SKM-1 treated with dmso at 0.1 percent for 144 hours (cell line): ENCODE results near the gene EIF6.

ENCODE experiments used
- DNase-seq: peaks from one replicate; lab custom pipeline; 2025; ENCODE audit not compliant: unreplicated experiment; lab: John Stamatoyannopoulos, UW

Gene EIF6

DNA sequence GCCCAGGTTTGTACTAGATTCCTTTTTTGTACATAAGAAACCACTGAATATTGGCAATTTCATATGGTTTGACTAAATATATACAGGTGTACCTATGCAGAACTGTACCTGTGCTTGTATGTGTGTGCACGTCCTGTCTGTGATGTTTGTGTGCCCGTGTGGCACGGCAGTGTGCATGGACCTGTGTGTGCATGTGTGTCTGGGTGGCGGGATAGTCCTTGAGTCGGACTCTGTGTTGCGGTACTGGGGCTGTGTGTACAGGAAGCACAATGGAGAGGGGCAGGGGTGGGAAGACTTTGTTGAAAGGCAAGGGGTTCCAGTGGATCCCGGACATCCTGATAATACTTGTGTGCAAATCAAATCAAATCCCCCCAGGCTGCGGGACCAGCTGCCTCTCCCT lies 11.1 kb upstream of the EIF6 start:
- DNase-seq: no peak

DNA sequence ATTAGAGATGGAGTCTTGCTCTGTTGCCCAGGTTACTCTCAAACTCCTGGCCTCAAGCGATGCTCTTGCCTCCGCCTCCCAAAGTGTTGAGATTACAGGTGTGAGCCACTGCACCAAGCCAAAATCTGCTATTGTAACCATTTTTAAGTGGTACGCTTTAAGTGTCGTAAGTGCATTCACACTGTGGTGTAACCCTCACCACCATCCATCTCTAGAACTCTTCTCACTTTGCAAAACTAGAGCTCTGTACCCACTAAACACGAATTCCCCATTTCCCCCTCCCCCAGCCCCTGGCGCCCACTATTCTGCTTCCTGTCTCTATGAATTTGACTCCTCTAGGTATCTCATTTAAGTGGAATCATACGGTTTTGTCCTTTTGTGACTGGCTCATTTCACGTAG lies 10.5 kb upstream of the EIF6 start:
- no peak for DNase-seq

DNA sequence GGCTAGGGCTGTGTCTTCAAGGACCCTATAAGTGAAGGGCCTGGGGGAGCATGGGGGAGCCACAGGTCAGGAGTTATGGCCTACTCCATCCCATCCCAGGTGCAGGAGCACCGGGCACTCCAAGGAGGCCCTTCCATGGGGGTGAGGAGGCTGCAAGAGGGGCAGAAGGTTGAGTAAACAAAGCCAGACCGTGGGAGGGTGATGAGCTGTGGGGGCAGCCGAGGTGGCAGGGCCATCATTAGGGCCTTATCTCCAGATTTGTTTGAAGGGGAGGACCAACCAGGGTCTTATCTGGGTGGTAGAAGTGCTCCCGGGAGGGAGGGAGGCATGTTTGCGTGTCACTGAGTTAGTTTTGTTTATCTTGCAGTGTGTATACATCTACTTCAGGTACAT lies 9.7 kb upstream of the EIF6 start:
- DNase-seq: no peak

DNA sequence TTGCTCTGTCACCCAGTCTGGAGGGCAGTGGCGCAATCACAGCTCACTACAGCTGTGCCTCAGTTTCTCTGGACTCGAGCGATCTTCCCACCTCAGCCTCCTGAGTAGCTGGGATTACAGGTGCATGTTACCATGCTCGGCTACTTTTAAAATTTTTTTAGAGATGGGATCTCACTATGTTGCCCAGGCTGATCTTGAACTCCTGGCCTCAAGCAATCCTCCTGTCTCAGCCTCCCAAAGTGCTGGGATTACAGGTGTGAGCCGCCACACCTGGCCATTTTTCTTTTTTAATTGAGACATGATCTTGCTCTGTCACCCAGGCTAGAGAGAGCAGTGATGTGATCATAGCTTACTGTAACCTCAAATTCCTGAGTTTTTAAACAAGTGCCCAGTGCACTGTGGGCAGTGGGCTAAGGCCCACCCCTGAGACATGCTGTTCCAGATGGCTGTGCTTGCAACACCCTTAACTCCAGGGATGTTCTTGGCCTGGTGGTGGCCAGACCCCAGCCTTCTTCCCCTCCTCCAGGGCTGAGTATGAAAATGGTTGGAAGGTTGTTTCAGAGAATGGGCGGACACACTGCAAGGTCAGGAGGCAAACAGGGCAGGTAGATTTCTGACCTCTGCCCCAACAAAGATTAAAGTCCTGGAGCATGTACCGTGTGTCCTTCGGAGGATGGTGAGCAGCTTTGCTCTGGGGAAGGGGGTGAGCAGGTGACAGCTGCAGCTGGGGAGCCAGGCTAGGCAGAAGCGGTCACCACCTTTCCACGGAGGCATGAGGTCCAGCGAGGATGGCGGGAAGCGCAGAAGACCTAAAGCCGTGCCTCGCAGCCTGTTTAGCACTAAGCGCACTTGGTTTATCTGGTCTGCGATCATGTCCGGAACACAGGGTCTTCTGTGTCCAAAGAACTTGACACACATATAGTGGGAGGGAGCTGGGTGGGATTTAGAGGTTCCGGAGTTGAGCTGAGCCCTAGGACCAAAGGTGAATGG lies 9.0 kb upstream of the EIF6 start:
- DNase-seq: no peak

DNA sequence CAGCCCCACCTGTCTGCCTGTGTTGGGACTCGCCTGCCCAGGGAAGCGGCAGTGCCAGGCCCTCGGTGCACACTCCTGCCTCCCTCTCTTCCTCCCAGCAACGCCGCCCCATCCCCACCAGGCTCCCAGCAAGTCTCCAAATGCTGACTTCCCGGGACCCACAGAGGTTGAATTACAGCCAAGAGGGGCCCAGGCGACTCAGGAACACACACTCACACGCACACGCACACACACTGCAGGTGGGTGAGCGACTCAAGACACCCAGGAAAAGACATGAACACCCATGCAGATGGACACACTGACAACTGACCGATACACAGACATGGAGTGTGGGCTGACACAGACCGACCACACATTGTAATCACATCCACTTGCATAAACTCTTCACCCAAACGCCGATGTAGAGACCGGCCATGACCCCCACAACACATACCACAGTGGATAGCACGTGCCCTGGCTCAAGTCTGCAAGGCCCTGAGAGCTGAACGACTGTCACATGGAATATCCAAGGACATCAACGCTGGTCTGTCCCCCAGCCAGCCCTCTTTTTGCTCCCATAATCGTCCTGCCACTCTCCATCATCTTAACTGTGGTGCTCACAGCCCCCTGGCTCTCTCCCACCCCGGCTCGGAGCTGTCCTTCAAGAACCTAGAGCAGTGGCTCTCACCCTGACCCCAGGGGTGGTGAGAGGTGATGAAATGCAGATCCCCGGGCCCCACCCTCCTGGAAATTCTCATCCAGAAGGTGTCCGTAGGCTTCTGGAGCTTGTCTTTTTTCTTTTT lies 8.1 kb upstream of the EIF6 start:
- no peak for DNase-seq

DNA sequence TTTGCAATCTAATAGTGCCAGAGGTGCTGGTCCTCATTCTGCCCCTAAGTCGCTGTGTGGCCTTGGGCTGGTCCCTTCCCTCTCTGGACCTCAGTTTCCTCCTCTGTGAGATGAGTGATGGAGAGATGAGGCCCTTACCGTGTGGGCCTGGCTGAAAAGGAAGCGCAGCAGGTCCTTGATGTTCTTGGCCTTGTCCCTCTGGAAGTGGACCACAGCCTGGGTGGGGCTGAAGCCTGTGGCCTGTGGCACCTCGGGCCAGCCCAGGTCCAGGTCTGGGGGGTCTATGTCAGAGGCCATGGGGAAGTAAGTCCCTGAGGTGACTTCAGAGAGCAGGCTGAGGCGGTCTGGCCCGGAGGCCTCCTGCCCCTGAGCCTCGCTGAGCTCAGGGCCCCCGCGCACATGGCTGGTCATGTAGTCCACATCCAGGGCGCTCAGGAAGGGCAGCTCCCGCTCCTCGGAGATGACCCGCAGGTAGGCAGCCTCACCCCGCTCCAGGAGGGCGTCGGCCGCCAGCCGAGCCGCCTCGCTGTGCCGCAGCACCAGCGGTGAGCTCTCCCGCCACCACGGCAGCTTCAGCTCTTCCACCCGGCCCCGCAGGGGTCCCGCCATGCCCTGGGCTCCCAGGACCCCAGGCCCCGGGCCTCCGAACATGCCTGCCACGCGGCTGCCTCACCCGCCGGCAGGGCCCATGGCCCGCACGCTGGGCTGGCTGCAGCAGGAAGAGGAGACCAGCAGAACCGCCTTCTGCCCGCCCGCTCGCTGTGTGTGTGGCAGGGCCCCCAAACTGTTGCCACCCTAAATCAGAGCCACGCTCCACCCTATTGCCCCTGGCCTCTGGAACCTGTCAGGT lies 7.3 kb upstream of the EIF6 start, which contains the start of gene FAM83C:
TSS of gene FAM83C (minus strand) at position 772 of the 850 bp plus-strand sequence. CDS start at position 651, 121 bp downstream.
- DNase-seq: no peak

DNA sequence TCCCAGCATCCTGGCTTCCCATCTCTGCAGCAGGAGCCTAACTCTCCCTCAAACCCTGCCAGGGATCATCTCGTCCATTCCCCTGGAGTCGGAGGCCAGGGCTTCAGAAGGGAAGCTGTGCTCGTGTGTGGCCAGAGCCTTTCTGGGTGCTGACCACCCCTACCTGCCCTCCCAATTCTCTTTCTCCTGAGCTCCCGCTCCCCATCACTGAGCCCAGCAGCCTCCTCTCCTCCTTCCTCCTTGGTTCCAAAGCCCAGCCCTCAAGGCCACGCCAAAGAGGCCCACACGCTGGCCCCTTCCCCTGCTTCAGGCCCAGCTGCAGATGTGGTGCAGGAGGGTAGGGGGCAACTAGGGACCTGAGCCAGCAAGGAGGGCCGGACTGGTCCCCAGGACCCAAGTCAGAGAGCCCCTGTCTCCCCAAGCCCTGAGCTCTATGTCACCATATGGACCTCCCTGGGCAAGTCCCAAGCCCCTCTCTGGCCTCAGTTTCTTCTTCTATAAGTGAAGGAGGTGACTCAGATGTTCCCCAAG lies 6.4 kb upstream of the EIF6 start:
- DNase-seq: no peak

DNA sequence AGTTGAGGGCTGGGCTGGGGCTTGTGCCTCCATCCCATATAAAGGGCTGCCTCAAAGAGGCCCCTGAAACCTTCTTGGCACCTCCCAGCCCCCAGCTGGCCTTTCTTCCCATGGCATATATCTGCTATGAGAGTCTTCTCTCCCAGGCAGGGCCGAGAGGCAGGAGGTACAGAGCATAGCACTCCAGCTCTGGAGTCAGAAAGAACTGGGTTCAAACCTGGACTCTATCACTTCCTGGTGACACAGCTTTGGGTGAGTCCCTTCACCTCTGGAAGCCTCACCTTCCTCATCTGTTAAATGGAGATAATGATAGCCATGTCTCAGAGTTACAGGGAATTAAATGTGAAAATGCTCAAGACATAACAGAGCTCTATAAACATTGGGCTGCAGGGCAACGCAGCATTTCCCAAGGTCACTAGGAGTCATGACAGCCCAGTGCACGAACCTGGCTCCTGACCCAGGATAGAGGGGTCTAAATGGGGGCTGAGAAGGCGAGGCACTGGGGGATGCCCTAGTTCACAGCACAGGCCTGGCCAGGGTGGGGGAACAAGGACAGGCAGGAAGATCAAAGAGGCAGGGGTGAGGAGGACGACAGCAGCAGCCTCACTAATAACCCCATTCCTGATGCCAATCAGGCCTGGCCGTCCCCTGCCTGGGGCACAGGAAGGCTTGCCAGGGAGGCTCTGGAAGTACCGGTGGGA lies 5.8 kb upstream of the EIF6 start:
- no peak for DNase-seq

DNA sequence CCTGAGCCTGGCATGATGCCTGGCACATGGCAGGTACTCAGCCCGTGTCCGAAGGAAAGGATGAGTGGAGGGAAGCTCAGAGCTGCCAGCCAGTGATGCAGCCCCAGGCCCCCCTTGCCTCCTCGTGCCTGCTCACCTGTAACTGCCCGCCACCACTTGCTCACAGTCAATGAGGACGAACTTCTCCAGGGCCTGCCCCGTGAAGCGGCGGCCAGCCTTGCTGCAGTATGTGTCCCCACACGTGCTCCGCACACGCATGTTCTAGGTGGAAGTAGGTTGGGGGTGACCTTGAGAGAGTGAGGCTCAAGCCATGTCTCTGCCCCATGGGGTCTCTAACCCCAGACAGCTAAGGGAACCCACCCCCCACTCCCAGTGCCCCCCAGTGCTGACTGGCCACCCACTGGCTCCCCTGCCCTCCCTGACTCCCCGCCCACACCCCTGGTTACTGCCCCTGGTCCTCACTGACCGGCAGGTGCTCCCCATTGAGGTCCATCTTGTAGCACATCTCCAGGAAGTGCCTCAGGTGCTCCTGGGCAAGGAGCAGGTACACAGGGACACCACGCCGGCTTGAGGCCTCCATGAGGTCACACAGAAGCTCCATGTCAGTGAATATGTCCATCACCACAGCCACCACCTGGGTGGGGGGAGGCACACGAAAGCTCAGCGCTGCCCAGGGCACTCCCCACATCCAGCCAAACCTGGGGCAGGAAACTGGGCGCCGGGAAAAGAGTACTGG lies 3.9 kb upstream of the EIF6 start:
- no peak for DNase-seq

DNA sequence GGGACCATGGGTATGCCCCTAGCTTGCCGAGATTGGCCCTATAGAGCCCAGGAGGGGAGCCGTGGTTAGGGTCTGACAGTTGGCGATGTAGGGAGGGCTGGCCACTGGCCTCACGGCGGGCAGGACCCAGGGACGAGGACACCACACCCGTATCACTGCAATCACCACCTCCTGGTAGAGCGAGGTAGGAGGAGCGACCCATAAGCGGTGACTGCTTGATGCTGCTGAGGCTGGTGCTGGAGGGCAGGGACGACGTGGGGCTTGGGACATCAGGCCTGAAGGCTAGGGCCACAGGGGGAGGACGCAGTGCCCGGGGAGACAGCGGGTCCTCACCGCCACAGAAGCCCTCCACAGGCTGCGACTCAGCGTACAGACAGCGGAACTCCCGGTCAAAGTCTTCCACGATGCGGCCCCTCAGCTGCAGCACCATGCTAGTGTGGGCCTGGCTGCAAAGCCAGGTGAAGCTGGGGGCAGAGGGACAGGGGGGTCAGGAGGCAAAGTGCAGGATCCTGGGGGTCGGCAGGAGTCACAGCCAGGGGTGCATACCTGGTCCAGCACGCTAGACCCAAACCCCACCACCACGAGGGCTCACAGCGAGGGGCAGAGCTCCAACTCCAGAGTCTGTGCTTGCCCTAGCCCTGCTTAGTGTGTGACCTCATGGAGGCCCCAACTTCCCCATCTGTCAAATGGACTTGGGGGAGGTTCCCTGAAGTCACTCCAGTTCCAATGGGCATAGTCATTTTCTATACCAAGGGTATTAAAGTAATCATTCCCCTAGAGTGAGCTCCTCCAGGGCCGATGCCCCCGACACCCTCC lies 3.1 kb upstream of the EIF6 start:
- no peak for DNase-seq

DNA sequence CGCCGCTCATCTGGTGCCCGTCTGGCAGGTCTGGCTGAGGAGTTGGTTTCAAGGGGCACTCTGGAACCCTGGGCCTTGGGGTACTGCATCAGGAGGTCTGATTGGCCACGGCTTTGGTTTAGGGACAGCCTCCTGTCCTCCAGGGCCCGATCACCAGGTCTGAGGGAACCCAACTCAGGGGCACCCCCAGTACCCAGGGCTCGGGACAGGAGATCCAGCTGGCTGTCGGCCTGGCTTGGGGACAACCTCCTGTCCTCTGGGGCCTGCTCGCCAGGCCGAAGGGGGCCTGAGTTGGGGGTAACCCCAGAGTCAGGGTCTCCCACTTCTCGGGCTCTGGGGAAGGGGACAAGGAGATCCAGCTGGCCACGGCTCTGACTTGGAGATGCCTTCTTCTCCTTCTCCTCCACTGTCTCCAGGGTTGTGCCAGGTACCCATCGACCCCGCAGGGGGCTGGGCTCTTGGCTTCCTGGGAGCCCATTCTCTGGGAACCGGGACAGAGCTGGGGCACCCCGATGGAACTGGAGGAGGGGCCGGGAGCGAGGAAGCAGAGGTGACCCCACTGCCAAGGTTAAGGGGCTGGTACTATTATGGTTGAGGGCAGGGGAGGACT lies 2.4 kb upstream of the EIF6 start:
- DNase-seq: no peak

DNA sequence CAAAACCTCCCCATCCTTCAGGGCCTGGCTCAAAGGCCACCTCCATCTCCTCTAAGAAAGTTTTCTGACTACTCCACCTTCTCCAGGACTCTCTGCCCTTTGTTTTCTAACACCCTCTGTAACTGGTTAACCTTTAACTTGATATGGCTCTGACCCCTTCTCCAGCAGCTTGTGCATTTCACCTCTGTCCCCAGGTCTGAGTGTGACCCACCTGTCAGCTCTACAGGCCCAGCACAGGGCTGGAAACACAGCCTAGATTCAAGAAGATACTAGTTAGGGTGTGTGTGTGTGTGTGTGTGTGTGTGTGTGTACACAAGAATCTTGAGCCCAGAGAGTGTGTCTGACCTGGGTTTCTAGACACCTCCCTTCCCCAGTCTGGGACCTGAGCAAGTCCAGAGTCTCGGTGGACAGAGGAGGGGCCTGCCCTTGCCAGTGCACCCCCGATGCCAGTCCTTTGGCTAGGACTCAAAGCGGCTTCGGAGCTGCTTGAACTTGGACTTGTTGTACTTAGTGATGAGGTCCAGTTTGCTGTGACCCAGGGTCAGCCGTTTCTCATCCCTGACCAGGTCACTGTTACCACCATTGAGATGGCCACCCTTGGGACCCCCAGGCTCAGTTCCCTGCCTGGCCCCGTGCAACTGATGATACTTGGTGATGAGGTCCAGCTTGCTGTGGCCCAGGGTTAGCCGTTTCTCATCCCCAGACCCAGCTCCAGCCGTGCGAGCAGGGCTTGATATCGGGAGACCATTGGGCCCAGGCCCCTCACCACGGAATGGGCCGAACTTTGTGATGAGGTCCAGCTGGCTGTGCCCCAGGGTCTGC lies 1.7 kb upstream of the EIF6 start:
- no peak for DNase-seq

DNA sequence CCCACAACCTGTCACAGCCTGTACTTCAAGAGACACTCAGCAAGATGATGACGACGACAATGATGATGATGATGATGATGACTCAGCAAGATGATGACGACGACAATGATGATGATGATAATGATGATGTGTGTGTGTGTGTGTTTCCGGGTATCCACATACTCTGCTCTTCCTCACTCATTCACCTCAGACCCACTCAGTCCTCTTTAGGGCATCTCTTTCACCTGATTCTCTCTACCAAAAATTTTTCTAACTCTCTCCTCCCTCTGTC lies 1.2 kb upstream of the EIF6 start:
- no peak for DNase-seq

DNA sequence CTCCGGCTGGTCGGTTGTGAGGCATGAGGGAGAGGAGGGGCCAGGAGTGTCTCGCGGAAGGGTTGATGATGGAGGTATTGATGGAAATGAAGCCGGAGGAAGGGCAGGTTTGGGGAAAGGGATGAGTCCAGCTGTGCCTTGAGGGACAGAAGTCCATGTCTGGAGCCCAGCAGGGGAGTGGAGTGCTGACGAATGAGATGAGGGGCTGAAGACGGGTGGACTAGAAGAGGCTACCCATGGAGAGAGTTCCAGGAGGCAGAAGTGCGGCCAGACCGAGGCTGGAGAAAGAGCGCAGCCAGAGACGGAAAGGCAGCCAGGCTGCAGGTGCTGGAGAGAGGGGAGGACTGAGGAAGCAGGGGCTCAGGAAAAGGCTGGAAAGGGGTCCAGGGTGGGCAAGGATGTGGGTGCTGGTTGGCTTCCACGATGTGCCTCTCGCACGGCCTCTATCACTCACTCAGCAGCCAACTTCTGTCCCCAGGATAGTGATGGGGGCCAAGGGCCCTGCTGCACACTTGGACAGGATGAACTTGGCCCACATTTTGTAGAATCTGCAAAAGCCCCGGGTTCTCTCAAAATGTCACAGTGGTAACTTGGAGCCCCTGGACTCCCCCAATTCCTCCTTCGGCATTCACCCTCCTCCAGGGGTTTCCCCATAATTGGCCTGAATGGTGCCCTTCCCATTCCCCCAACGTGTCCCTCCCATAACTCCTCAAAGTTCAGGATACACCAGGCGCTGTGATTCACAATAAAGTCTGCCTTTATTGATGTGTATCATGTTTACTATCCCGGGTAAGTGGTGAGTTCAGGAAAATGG lies 627 bp upstream of the EIF6 start:
- DNase-seq: no peak

DNA sequence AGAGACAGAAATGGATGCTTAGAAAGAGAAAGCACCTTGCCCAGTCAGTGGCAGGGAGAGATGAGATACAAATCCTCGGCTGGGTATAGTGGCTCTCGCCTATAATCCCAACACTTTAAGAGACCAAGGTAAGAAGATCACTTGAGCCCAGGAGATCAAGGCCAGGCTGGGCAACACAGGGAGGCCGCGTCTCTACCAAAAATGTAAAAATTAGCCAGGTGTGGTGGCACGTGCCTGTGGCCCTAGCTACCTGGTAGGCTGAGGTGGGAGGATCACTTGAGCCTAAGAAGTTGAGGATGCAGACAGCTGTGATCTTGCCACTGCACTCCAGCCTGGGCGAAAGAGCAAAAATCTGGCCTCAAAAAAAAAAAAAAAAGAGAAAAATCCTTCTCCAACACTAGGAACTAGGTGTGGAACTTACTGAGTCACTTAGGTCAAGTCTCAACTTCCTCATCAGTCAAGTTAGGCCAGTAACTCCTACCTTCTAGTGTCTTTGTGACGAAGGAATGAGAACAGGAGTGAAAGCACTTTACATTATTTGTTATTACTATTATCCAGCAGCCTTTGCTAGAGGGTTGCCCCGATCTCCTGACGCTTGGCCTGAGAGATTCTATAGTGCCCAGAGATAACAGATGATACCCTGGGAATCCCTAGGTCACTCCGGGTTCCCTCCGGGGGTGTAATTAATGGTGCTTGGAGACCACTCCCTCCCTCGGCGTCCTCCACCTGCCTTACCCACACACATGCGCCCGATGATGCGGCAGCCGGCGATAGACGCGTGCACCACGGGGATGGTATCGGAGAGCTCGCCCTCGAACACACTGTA lies 918 bp downstream of the EIF6 start:
- peak; percentile 36 for DNase-seq

DNA sequence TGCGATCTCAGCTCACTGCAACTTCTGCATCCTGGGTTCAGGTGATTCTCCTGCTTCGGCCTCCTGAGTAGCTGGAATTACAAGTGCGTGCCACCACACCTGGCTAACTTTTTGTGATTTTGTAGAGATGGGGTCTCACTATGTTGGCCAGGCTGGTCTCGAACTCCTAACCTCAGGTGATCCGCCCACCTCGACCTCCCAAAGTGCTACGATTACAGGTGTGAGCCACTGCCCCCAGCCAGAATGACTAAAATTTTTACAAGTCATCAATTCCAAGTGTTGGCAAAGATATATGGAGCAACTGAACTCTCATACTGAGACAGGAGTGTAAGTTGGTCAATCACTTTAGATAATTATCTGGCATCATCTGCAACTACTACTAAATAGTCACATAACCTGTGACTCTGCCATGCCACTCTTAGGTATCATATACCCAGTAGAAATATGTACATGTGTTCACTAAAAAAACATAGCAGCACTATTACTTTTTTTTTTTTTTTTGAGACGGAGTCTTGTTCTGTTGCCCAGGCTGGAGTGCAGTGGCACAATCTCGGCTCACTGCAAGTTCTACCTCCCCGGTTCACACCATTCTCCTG lies 3.0 kb downstream of the EIF6 start:
- no peak for DNase-seq
